ENCODE results near the gene RLBP1.

Gene RLBP1

DNA sequence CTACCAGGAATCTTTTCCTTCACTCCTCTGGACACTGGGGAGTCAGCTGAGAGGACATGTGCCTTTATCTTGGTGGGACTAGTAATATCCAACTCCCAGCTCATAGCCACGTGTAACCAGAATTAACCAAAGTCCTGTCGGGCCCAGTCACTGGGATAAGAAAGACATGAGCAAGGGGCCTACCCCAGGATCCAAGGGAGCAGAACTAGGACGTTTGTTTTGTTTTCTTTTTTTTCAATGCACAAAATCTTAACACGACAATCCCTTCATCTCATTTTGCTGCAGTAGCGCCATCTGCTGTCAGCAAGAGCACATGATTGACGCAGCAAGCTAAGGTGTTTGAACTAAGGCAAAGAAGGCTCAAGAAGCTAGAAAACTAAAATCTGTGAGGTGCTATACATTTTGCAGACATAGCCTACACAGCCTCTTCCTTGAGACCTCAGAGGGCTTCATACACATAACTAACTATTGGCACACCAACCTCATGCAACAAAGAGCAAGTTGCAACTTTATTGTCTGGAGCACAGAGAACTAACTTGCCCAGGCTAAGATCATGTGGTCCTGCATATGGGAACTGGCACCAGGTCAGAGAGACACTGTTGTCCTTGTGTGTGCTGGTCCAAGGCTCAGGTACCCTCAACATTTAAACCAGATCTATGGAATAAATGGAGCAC, 43.6 kb downstream of the RLBP1 start:
- peak; percentile 78 for DNase-seq

DNA sequence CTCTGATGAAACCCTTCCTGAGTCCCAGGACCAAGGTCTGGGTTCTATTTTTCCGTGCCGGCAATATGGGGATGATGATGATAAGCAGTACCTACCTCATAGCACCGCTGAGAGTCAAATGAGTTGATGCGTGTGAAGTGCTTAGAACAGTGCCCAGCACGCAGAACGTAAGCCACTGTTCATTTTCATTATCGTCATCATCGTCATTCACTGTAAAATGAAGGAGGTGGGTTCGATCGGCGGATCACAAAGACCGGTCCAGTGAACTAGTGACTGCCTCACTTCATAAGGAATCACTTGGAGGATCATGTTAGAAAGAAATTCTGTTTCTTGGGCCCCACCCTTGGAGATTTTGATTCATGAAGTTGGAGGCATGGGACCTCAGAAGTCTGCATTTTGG, 44.3 kb downstream of the RLBP1 start:
- DNase-seq = no peak

DNA sequence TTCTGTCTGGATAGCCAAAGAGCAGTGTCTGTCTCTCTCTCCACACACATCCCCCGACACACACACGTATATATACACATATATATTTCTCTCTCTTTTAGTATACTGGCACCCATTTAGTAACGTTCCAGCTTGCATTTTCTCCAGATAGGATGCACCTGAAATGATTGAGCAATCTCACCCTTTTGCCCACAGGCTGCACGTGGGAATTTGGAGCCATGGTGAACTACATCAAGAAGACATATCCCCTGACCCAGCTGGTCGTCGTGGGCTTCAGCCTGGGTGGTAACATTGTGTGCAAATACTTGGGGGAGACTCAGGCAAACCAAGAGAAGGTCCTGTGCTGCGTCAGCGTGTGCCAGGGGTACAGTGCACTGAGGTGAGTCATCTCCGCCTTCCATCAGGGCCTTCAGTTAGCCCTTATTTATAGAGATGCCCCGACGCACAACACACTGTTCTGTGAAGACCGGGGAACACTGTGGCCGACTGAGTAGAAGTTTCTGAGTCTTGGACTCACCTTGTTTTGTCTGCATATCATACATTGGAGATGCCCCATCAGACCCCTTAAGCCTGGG, 45.7 kb downstream of the RLBP1 start:
- DNase-seq = no peak

DNA sequence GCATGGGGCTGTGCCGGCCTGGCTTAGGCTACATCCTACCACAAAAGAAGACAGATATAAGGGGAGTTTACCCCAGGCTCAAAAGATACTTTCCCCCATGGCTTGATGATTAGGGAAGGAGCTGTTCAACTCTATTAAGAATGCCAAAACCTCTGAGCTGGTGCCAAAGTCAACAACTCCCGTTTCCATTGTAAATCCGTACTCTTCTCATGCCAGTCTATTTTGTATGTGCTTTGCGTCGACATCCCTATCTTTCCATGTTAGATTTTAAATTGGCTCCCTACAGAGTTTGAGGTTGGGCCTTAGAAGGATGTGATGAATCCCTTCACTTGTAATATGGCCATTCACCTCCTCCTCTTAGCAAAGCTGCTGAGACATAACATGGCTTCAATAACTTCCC, 46.9 kb downstream of the RLBP1 start:
- DNase-seq = no peak

DNA sequence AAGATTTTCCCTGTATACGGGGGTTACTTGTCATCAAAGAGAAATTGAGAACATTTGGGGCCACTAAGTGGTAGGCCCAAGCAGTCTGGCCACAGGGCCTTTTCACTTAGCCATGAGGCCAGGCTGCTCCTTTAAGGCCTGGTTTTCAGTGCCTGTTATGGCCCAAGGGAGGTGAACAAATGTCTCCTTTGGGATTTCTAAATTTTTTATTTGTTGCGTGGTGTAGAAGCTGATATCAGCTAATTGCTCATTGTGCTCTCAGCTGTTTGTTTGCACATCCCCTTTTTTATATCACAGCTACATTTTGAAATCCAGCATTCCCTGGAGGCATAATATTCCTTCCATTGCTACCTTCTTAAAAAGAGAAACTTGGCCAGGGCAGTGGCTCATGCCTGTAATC, 48.5 kb downstream of the RLBP1 start:
- no peak for DNase-seq

DNA sequence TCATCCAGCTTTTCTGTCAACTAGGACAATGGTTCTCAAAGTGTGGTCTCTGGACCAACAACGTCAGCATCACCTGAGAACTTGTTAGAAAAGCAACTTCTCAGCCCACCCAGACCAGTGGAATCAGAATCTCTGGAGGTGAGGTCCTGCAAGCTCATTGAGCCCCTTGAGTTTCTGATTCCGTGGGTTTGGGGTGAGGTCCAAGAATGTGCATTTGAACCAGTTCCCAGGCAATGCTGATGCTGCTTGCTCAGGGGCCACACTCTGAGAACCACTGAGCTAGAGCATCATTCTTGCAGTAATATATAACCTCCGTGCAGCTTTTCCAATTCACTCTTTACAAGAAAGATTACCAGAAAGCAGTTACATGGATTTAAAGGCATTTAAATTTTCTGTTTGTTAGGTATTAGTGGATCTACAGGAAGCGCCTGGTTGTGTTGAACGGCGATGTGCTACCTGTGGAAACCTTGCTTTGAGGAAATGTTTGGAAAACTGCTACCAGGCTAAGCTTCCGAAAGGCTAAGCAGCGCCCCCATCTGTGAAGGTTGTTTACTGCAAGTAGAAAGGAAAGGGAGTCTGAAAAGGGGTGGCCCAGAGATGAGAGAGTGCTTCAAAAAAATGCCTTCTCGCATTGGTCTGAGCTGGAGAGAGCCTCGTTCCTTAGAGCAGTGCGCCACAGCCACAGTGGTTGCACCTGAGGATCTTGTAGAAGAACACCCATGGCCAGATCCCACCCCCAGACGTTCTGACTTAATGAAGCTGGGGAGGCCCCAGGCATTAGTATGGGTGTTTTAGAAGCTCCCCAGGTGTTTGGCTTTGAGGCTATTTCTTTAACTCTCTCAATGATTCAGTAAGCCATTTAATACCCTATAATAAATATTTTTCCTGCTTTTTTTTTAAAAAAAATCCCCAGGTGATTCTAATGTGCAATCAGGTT, 50.0 kb downstream of the RLBP1 start:
- DNase-seq = peak; percentile 52

DNA sequence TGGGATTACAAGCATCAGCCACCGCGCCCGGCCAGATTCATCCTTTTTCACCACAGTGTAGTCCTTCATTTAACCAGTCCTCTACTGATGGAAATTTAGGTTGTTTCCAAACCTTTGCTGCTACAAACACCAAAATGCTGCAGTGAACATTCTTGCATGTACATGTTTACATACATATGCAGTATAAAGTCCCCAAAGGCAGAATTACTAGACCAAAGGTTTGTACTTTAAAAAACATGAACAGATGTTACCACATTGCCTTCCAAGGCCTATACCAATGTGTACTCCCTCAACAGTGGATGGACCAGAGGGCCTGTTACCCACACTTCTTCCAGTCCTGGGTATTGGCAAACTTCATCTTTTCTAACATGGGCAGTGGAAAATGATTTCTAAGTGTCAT, 51.0 kb downstream of the RLBP1 start:
- no peak for DNase-seq

DNA sequence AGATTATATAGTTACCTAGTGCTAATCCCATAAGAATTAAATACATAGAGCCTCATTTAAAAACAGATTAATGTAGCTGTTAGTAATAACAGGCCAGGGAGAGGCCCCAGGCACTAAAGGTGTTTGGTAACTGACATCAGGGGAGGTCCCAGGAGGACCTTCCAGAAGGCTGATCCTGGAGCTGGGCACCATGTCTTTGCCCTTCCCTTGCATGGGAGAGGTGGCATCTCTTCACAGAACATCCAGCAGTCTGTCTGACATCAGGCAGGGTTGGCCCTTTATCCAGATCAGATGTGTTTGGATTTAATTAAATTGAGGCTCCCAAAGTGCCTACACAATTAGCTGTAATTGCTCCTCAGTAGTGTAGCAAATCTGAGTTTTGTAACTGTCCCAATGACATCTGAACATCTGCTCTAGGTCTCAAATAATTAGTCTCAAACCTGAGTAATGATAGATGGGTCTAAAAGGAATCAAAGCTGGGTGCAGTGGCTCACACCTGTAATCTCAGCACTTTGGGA, 53.0 kb downstream of the RLBP1 start:
- DNase-seq = no peak

DNA sequence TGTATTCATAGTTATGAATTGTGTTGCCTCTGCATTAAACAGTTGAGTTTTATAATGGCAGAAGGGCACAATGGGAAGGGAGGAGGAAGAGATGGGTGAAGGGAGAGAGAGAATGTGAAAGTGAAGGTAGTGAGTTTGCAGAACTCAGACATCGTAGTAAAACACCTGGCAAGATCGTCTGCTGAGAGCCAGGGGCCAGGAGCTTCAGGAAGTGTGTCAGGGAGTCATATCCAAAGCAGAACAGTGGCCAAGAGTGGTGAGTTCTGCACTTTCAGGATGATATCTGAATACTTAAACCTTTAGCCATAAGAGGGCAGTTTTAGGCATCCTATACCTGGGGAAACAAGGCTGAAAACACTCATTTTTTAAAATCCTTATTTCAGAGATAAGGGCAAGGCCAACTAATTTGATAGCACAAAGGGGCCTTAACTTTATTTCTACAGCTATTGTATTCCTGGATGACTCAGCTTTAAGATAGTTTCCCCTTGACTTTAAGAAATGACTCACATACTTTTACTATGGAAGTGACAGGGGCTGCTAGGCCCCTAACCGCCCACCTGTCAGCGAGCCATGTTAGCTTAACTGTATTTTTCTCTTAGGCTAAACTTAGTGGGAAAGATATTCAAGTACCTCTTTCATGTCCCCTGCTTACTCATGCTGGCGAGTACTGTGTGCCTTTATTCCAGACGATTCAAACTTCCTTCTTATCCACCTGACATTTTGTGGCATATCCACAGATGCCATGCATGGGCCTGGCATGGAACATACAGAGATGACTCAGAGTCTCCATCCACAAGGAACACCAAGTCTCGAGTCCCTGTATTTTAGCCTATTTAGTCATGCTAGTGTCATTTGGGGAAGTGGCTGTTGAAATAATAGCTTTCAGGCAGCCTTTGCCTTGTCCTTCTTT, 53.9 kb downstream of the RLBP1 start:
- peak; percentile 84 for DNase-seq

DNA sequence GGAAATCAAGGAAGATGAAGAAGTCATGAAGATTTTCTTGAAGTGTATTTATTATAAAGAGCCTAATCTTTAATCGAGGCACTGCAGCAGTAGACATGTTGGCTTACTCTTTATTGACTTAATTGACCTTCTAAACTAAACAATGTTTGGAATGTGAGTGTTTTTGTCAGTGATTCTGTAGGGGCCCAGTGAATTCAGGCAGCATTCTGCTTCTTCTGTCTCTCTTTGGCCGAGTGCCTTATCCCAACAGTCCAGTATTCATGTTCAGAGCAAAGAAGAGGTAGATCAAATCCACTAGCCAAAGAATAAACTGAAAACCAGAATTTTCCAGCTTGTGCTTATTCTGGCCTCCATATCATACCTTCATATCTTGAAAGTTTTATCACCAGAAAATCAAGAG, 55.7 kb downstream of the RLBP1 start:
- no peak for DNase-seq

DNA sequence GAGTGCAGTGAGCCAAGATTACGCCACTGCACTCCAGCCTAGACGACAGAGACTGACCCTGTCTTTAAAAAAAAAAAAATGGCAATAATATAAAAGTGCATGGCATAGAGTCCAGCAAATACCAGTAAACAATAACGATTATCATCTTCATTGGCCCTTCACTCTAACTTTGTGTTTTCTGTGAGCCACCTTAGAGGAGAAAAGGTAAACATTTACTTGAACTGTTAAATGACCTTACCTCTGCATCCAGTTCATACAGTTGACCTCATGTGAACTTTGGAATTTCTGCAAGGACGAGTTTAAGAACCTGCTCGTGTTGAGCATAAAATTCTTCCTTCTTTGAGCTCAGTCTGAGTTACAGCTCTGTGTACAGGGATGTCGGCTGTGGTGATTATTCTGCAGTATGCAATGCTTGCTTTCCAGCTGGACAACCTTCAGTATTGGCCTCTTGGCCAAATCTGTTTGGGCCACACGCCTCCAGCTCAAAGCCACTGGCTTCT, 56.6 kb downstream of the RLBP1 start:
- DNase-seq = no peak

DNA sequence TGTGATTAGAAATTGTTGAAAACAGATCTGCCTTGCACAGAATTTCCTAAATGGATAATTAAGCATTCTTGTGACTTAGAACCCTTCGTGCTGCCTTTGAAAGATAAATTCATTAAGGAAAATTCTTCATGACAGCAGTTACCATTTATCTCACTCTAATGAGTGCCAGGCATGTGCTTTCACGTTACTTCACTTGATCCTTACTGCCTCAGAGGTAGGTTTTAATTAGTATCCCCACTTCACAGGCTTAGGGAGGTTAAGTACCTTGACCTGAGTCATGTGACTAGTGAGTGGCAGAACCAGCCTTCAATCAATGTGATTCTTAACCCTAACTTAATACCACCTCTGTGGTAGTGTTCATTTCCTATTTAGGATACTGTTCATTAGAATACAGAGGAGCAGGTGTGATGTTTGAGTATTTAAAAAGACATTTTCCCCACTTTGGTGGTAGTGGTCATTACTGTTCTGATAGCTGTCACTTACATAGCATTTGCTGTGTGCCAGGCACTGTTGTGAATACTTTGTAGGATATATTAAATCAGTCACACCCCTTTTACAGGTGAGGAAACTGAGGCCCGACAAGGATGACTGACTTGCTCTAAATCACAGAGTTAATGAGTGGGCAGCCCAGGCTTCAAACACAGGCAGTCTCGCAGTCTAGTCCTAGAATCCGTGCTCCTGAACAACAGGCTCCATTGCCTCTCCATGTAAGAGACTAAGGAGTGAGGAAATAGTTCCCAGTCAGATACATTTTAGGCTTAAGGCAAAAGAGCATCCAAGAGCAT, 57.9 kb downstream of the RLBP1 start:
- no peak for DNase-seq

DNA sequence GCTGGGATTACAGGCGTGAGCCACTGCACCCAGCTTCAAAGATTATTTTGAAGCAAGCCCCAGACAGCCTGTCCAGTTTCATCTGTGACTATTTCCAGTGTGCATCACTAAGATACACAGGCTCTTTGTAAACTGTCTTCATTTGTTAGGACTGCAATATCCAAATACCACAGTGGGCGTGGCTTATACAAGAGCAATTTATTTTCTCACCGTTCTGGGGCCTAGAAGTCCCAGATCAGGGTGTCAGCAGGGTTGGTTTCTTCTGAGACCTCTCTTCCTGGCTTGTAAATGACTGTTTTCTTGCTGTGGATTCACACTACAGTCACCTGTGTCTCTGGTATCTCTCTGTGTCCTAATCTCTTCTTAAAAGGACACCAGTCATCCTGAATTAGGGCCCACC, 59.7 kb downstream of the RLBP1 start:
- DNase-seq = no peak
